ENCODE measurements around the gene DYRK1B.
"Not testable (repeated sequence)": the region's sequence is repeated elsewhere in the genome, so short reads cannot be mapped to it uniquely, and the experiment has no call there.

Gene DYRK1B

GRCh38 chr19:39830406-39830805, 3.6 kb downstream of the DYRK1B start:
- no peak for DNase-seq (ENCODE audit: low spot score)

GRCh38 chr19:39829702-39830275, 4.2 kb downstream of the DYRK1B start:
- DNase-seq (ENCODE audit: low spot score): no peak

- DNase-seq (ENCODE audit: low spot score): no peak
Observed at GRCh38 chr19:39828654-39829032, 5.3 kb downstream of the DYRK1B start.

- DNase-seq (ENCODE audit: low spot score): no peak
Observed at GRCh38 chr19:39828015-39828653, 5.8 kb downstream of the DYRK1B start.

- DNase-seq (ENCODE audit: low spot score): no peak
Observed at GRCh38 chr19:39827216-39827615, 6.7 kb downstream of the DYRK1B start.

GRCh38 chr19:39826311-39826945, 7.5 kb downstream of the DYRK1B start:
- DNase-seq (ENCODE audit: low spot score): no peak

GRCh38 chr19:39825531-39826076, 8.4 kb downstream of the DYRK1B start:
- DNase-seq (ENCODE audit: low spot score): no peak

GRCh38 chr19:39825093-39825463, 8.9 kb downstream of the DYRK1B start:
- no peak for DNase-seq (ENCODE audit: low spot score)

- peak; percentile 89 for DNase-seq (ENCODE audit: low spot score)
Observed at GRCh38 chr19:39824143-39825092, 9.5 kb downstream of the DYRK1B start.

- no peak for DNase-seq (ENCODE audit: low spot score)
Observed at GRCh38 chr19:39823686-39824085, 10.3 kb downstream of the DYRK1B start.

- no peak for DNase-seq (ENCODE audit: low spot score)
Observed at GRCh38 chr19:39820696-39821095, 13.3 kb downstream of the DYRK1B start.

- no peak for DNase-seq (ENCODE audit: low spot score)
Observed at GRCh38 chr19:39819786-39820185, 14.2 kb downstream of the DYRK1B start.

GRCh38 chr19:39818626-39819097, 15.3 kb downstream of the DYRK1B start:
- DNase-seq (ENCODE audit: low spot score): peak; percentile 21

GRCh38 chr19:39817888-39818561, 15.9 kb downstream of the DYRK1B start:
- DNase-seq (ENCODE audit: low spot score): no peak

GRCh38 chr19:39816287-39817048, 17.5 kb downstream of the DYRK1B start:
- no peak for DNase-seq (ENCODE audit: low spot score)

GRCh38 chr19:39814595-39814994, 19.4 kb downstream of the DYRK1B start:
- DNase-seq (ENCODE audit: low spot score): no peak

GRCh38 chr19:39814111-39814510, 19.9 kb downstream of the DYRK1B start:
- DNase-seq (ENCODE audit: low spot score): not testable (repeated sequence)

GRCh38 chr19:39813264-39813993, 20.5 kb downstream of the DYRK1B start:
- no peak for DNase-seq (ENCODE audit: low spot score)

- DNase-seq (ENCODE audit: low spot score): no peak
Observed at GRCh38 chr19:39811064-39811463, 22.9 kb downstream of the DYRK1B start.

GRCh38 chr19:39810424-39810823, 23.5 kb downstream of the DYRK1B start:
- DNase-seq (ENCODE audit: low spot score): no peak

All from ecto neural progenitor cell (in vitro differentiated cells).